ENCODE data around the gene TM9SF4.

DNA sequence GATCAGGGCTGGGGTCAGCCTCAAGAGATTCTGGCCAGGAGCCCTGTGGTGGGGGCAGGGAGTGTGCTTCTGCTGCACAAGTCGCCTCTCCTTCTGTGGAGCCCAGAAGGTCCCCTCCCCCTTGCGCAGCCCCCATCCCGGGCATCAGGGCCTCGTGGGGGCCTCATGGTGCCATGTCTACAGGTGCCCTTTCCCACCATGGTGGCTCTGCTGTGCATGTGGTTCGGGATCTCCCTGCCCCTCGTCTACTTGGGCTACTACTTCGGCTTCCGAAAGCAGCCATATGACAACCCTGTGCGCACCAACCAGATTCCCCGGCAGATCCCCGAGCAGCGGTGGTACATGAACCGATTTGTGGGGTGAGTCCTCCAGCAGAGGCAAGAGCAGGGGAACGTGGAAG lies 48.1 kb downstream of the TM9SF4 start:
- TF ChIP-seq EP300 (IDR thresholded peaks at IDR 0.05; ENCODE audit: borderline replicate concordance) = no peak
- no peak for TF ChIP-seq TAF1 (IDR thresholded peaks at IDR 0.05; ENCODE audit: low read depth)
- no peak for TF ChIP-seq YY1 (IDR thresholded peaks at IDR 0.05; ENCODE audit: low read depth)
- TF ChIP-seq REST (IDR thresholded peaks at IDR 0.05; ENCODE audit: low read depth) = no peak
- no peak for TF ChIP-seq TCF12 (IDR thresholded peaks at IDR 0.05; ENCODE audit: low read depth)
- TF ChIP-seq CEBPB (IDR thresholded peaks at IDR 0.05) = no peak
- no peak for TF ChIP-seq FOXM1 (IDR thresholded peaks at IDR 0.05; ENCODE audit: borderline replicate concordance, low read depth)

All from Ishikawa (cell line).